ENCODE measurements around the gene NMRK1.
A peak's percentile ranks its signal among the peaks of the same experiment; 100 is the strongest.

The NMRK1 gene

GRCh38 chr9:75087824-75088645 is at the start of gene NMRK1, which contains the start of gene OSTF1:
Gene NMRK1, minus strand, starts transcription at chr9:75088155. Its CDS starts 5,040 bp downstream, at chr9:75083115.
Gene OSTF1, plus strand, starts transcription at chr9:75088514. Its CDS starts 179 bp downstream, at chr9:75088693.
- DNase-seq (ENCODE audit: low read depth in 1 of 2, low spot score in 1 of 2) = peak; percentile 94 to 99
- in situ Hi-C loops (cut with HindIII; ENCODE audit: low pct_unique_long_range_greater_than_20kb, low sequenced_read_pairs) = no loop called here
- no peak for TF ChIP-seq JUND (IDR thresholded peaks at IDR 0.05; ENCODE audit: low read depth)

GRCh38 chr9:75134495-75134894 is 46.5 kb upstream of the NMRK1 start:
- no peak for DNase-seq (ENCODE audit: low read depth in 1 of 2, low spot score in 1 of 2)
- in situ Hi-C loops (cut with HindIII; ENCODE audit: low pct_unique_long_range_greater_than_20kb, low sequenced_read_pairs) = no loop called here
- no peak for TF ChIP-seq JUND (IDR thresholded peaks at IDR 0.05; ENCODE audit: low read depth)

GRCh38 chr9:75133396-75133795 is 45.4 kb upstream of the NMRK1 start:
- DNase-seq (ENCODE audit: low read depth in 1 of 2, low spot score in 1 of 2) = no peak
- in situ Hi-C loops (cut with HindIII; ENCODE audit: low pct_unique_long_range_greater_than_20kb, low sequenced_read_pairs) = no loop called here
- TF ChIP-seq JUND (IDR thresholded peaks at IDR 0.05; ENCODE audit: low read depth) = no peak

- TF ChIP-seq JUND (IDR thresholded peaks at IDR 0.05; ENCODE audit: low read depth) = no peak
- no peak for DNase-seq (ENCODE audit: low read depth in 1 of 2, low spot score in 1 of 2)
- in situ Hi-C loops (cut with HindIII; ENCODE audit: low pct_unique_long_range_greater_than_20kb, low sequenced_read_pairs) = no loop called here
Observed at GRCh38 chr9:75132244-75132643, 44.3 kb upstream of the NMRK1 start.

- no peak for TF ChIP-seq JUND (IDR thresholded peaks at IDR 0.05; ENCODE audit: low read depth)
- in situ Hi-C loops (cut with HindIII; ENCODE audit: low pct_unique_long_range_greater_than_20kb, low sequenced_read_pairs) = no loop called here
- DNase-seq (ENCODE audit: low read depth in 1 of 2, low spot score in 1 of 2) = no peak
Observed at GRCh38 chr9:75131700-75132099, 43.7 kb upstream of the NMRK1 start.

- no peak for TF ChIP-seq JUND (IDR thresholded peaks at IDR 0.05; ENCODE audit: low read depth)
- in situ Hi-C loops (cut with HindIII; ENCODE audit: low pct_unique_long_range_greater_than_20kb, low sequenced_read_pairs) = no loop called here
- DNase-seq (ENCODE audit: low read depth in 1 of 2, low spot score in 1 of 2) = no peak
Observed at GRCh38 chr9:75130621-75131230, 42.8 kb upstream of the NMRK1 start.

GRCh38 chr9:75130172-75130571 is 42.2 kb upstream of the NMRK1 start:
- no peak for TF ChIP-seq JUND (IDR thresholded peaks at IDR 0.05; ENCODE audit: low read depth)
- in situ Hi-C loops (cut with HindIII; ENCODE audit: low pct_unique_long_range_greater_than_20kb, low sequenced_read_pairs) = no loop called here
- DNase-seq (ENCODE audit: low read depth in 1 of 2, low spot score in 1 of 2) = no peak

GRCh38 chr9:75128535-75128934 is 40.6 kb upstream of the NMRK1 start:
- in situ Hi-C loops (cut with HindIII; ENCODE audit: low pct_unique_long_range_greater_than_20kb, low sequenced_read_pairs) = no loop called here
- no peak for DNase-seq (ENCODE audit: low read depth in 1 of 2, low spot score in 1 of 2)
- TF ChIP-seq JUND (IDR thresholded peaks at IDR 0.05; ENCODE audit: low read depth) = no peak

GRCh38 chr9:75123696-75124095 is 35.7 kb upstream of the NMRK1 start:
- DNase-seq (ENCODE audit: low read depth in 1 of 2, low spot score in 1 of 2) = no peak
- TF ChIP-seq JUND (IDR thresholded peaks at IDR 0.05; ENCODE audit: low read depth) = no peak
- in situ Hi-C loops (cut with HindIII; ENCODE audit: low pct_unique_long_range_greater_than_20kb, low sequenced_read_pairs) = no loop called here

GRCh38 chr9:75121914-75122558 is 34.1 kb upstream of the NMRK1 start:
- DNase-seq (ENCODE audit: low read depth in 1 of 2, low spot score in 1 of 2) = no peak
- no peak for TF ChIP-seq JUND (IDR thresholded peaks at IDR 0.05; ENCODE audit: low read depth)
- in situ Hi-C loops (cut with HindIII; ENCODE audit: low pct_unique_long_range_greater_than_20kb, low sequenced_read_pairs) = no loop called here

- in situ Hi-C loops (cut with HindIII; ENCODE audit: low pct_unique_long_range_greater_than_20kb, low sequenced_read_pairs) = no loop called here
- DNase-seq (ENCODE audit: low read depth in 1 of 2, low spot score in 1 of 2) = no peak
- TF ChIP-seq JUND (IDR thresholded peaks at IDR 0.05; ENCODE audit: low read depth) = no peak
Observed at GRCh38 chr9:75120686-75121085, 32.7 kb upstream of the NMRK1 start.

GRCh38 chr9:75117564-75117963 is 29.6 kb upstream of the NMRK1 start:
- in situ Hi-C loops (cut with HindIII; ENCODE audit: low pct_unique_long_range_greater_than_20kb, low sequenced_read_pairs) = no loop called here
- no peak for DNase-seq (ENCODE audit: low read depth in 1 of 2, low spot score in 1 of 2)
- TF ChIP-seq JUND (IDR thresholded peaks at IDR 0.05; ENCODE audit: low read depth) = no peak

- in situ Hi-C loops (cut with HindIII; ENCODE audit: low pct_unique_long_range_greater_than_20kb, low sequenced_read_pairs) = no loop called here
Observed at GRCh38 chr9:75116306-75116705, 28.4 kb upstream of the NMRK1 start.

More at GRCh38 chr9:75116306-75116705, 28.4 kb upstream of the NMRK1 start:
- TF ChIP-seq JUND (IDR thresholded peaks at IDR 0.05; ENCODE audit: low read depth) = no peak
- no peak for DNase-seq (ENCODE audit: low read depth in 1 of 2, low spot score in 1 of 2)

All from T47D (cell line).